Heart left ventricle (tissue), 16 donors: ENCODE results near the gene VDAC1. TPM values are rescaled to one million over a fixed set of nuclear protein-coding genes. Genes with fewer than 3 reads are reported as not detected.

ENCODE experiments used
- ATAC-seq, 4 donors: fragments of 200-7000 bp; cut with Tn5 transposase; one replicate each; pipeline ENCODE4 v1.9.1; 2020 to 2022; ENCODE audit warnings: moderate library complexity in 4 of 4, mild to moderate bottlenecking in 3 of 4, moderate number of reproducible peaks in 1 of 4
- DNase-seq, 5 donors: peaks; one replicate each; pipeline ENCODE4 v3.0.0-alpha.2; 2020
- H3K27ac ChIP-seq, 12 donors: fragments of 200-600 bp; sonication (generic) in 4 of 12; one replicate each; pipeline versions ENCODE4 v1.5.0 to v1.8.0; 2016 to 2022; ENCODE audit warnings: mild to moderate bottlenecking in 2 of 12
- H3K27me3 ChIP-seq, 9 donors: fragments of 200-600 bp; sonication (generic) in 2 of 9; one replicate each; pipeline versions ENCODE4 v1.5.1 to v1.8.0; 2016 to 2022; ENCODE audit warnings: mild to moderate bottlenecking in 3 of 9
- H3K36me3 ChIP-seq, 9 donors: fragments of 200-600 bp; sonication (generic) in 2 of 9; one replicate each; pipeline versions ENCODE4 v1.5.0 to v1.8.0; 2018 to 2022; ENCODE audit warnings: mild to moderate bottlenecking in 2 of 9
- H3K4me1 ChIP-seq, 12 donors: fragments of 200-600 bp; sonication (generic) in 4 of 12; one replicate each; pipeline versions ENCODE4 v1.5.0 to v1.8.0; 2016 to 2022; ENCODE audit warnings: mild to moderate bottlenecking in 3 of 12
- H3K4me3 ChIP-seq, 12 donors: fragments of 200-600 bp; sonication (generic) in 4 of 12; one replicate each; pipeline versions ENCODE4 v1.5.0 to v1.8.0; 2017 to 2022; ENCODE audit warnings: mild to moderate bottlenecking in 9 of 12, moderate library complexity in 4 of 12
- H3K9me3 ChIP-seq, 12 donors: fragments of 200-600 bp; sonication (generic) in 4 of 12; one replicate each; pipeline versions ENCODE4 v1.5.0 to v1.8.0; 2016 to 2022; ENCODE audit warnings: mild to moderate bottlenecking in 1 of 12
- CTCF ChIP-seq, 12 donors: fragments of 200-600 bp; sonication (generic) in 4 of 12; IDR thresholded peaks; one replicate each; pipeline versions ENCODE4 v1.5.0 to v1.8.0; 2018 to 2022; ENCODE audit warnings: antibody characterized with exemption in 12 of 12, mild to moderate bottlenecking in 5 of 12
- POLR2A ChIP-seq, 2 donors: fragments of 450-650 bp; IDR thresholded peaks; one replicate each; pipeline ENCODE4 v1.6.1; 2017; ENCODE audit warnings: antibody characterized with exemption in 2 of 2, mild to moderate bottlenecking in 2 of 2, moderate library complexity in 2 of 2
- WGBS, 4 donors: extraction: QIAGEN DNeasy Blood & Tissue Kit in 2 of 4; methylation state at CpG; one replicate each; pipeline versions ENCODE4 v1.1.5 to v1.1.7; 2013 to 2018; 5-methylcytosine and 5-hydroxymethylcytosine counted together
- intact Hi-C, 10 donors: fragments of 100-400 bp; cut with DNase I; formaldehyde crosslinking; loops; one replicate each; pipeline versions ENCODE4 v1.11.1 to v1.14.2; 2022
- polyA plus RNA-seq, 2 donors: library from polyadenylated mRNA; stranded (reverse); fragments of 200-250 nt; gene quantifications; one replicate each; pipeline ENCODE4 v1.2.3, GENCODE V29; 2013
- total RNA-seq, 9 donors: library from RNA; depleted of rRNA in 2 of 9; stranded (reverse); fragments of >200 nt in 2 of 9; fragmentation: NEBNext Ultra II Directional in 3 of 9; extraction: Animal tissue kit (Norgen Biotek cat#: 25700) in 3 of 9; gene quantifications; one replicate each; pipeline versions ENCODE4 v1.1.0 to v1.2.4, GENCODE V29; 2016 to 2023
- donor health status: ischemic (EF 13 %, LVEDD 7.1; RV severe dilation, severe dysfunction).
- donor health status: healthy with polysubstance abuse.
- donor health status: DM: no; HTN: yes; CAD: no.
- donor health status: DM: no; HTN: no; CAD: no.
- donor health status: ischemic (EF 25% LVEDD 6.9; RV normal size, moderate dysfunction).
- donor health status: ischemic (EF 25% LVEDD 5.7; RV mildly dilated, moderate dysfunction).
- donor health status: healthy.
- donor health status: DM: yes; HTN: yes; CAD: no.
- donor health status: ischemic (EF 35%, LVEDD 5.7; RV mildly dilated, moderate dysfunction).
- donor health status: nonischemic (EF 11% LVEDD 7.7; RV severe dilation, severe dysfunction).
- donor health status: DM: yes; HTN: yes; CAD: no.
- donor health status: PGD.
- donor health status: ischemic (EF 29% LVEDD 5.4; RV normal size, mild dysfunction).
- donor health status: nonischemic (EF 23%, LVEDD 6.1; RV moderate dilation, normal function).

Gene VDAC1
- total and polyA plus RNA-seq, 11 donors: 379 to 596 (median 442) TPM

- no peaks in the 10 kb centered on the region for H3K36me3 ChIP-seq
- no peak for DNase-seq
- peaks cover 0 to 31% (median 2%) of the 10 kb centered on the region in 12 donors for H3K4me1 ChIP-seq
- H3K27me3 ChIP-seq: peaks cover 0 to 1% (median 0%) of the 10 kb centered on the region in 9 donors
- intact Hi-C loops: no loop called here
- no peak for ATAC-seq
- TF ChIP-seq CTCF (IDR thresholded peaks at IDR 0.05): no peak
- no peak for TF ChIP-seq POLR2A (IDR thresholded peaks at IDR 0.05)
- no peak overlapping the region for H3K4me3 ChIP-seq
- H3K27ac ChIP-seq: peak overlapping the region in 9 of 12 donors; percentile 22 to 72 (median 57)
- 81 to 89% (median 86%) methylated on average over 5 of the region's 5 CpGs for WGBS, 4 donors
- H3K9me3 ChIP-seq: no peaks in the 10 kb centered on the region
Measured at GRCh38 chr5:134018986-134019316, 14.2 kb upstream of the VDAC1 start.

DNA sequence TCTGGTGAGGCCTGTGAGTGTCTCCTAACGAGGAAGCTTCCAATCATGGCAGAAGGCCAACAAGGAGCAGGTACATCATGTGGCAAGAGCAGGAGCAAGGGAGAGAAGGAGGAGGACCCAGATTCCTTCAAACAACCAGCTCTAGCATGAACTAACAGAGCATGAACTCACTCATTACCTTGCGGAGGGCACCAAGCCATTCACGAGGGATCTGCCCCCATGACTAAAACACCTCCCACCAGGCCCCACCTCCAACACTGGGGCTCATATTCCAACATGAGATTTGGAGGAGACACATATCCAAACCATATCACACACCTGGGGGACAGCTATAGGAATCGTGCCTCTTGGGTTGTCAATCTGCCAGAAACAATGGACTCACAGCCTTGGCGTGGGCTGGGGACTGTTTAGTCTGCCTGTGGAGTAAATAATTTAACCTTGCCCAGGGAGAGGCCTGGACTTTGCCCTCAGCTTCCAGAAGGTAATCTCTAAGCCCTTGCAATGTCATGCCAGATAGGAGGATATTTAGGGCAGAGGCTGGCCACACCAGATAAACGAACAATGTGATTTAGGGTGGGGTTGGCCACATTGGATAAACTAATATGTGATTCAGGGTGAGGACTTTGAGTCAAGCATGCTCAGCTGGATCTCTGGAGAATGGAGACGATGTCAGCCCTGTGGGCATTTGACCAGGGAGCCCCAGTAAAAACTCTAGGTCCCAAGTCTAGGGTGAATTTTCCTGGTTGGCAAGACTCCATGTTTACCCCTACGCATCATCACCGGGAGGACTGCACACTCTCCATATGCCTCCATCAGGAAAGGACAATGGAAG is 13.6 kb upstream of the VDAC1 start:
- H3K27ac ChIP-seq: peak overlapping the region in 11 of 12 donors; percentile 22 to 72 (median 57)
- no peaks in the 10 kb centered on the region for H3K9me3 ChIP-seq
- no peaks in the 10 kb centered on the region for H3K36me3 ChIP-seq
- intact Hi-C loops: no loop called here
- ATAC-seq (peak; percentile 27 to 63 (median 58)), DNase-seq (no peak)
- peaks cover 0 to 31% (median 2%) of the 10 kb centered on the region in 12 donors for H3K4me1 ChIP-seq
- peaks cover 0 to 5% (median 0%) of the 10 kb centered on the region in 9 donors for H3K27me3 ChIP-seq
- H3K4me3 ChIP-seq: no peak overlapping the region
- 47 to 52% (median 50%) methylated on average over 9 of the region's 9 CpGs for WGBS, 4 donors
- no peak for TF ChIP-seq POLR2A (IDR thresholded peaks at IDR 0.05)
- no peak for TF ChIP-seq CTCF (IDR thresholded peaks at IDR 0.05)

GRCh38 chr5:134008266-134008749 is 3.5 kb upstream of the VDAC1 start:
- Histone ChIP-seq H3K9me3 (no peaks in the 10 kb centered on the region), H3K36me3 (no peaks in the 10 kb centered on the region), H3K27ac (no peak overlapping the region), H3K4me3 (no peak overlapping the region), H3K27me3 (peaks cover 0 to 9% (median 0%) of the 10 kb centered on the region in 9 donors), H3K4me1 (peaks cover 4 to 18% (median 15%) of the 10 kb centered on the region in 12 donors)
- TF ChIP-seq CTCF (IDR thresholded peaks at IDR 0.05): no peak
- TF ChIP-seq POLR2A (IDR thresholded peaks at IDR 0.05): no peak
- intact Hi-C loops: no loop called here
- 57 to 68% (median 62%) methylated on average over 2 of the region's 2 CpGs for WGBS, 4 donors
- no peak for DNase-seq
- no peak for ATAC-seq

DNA sequence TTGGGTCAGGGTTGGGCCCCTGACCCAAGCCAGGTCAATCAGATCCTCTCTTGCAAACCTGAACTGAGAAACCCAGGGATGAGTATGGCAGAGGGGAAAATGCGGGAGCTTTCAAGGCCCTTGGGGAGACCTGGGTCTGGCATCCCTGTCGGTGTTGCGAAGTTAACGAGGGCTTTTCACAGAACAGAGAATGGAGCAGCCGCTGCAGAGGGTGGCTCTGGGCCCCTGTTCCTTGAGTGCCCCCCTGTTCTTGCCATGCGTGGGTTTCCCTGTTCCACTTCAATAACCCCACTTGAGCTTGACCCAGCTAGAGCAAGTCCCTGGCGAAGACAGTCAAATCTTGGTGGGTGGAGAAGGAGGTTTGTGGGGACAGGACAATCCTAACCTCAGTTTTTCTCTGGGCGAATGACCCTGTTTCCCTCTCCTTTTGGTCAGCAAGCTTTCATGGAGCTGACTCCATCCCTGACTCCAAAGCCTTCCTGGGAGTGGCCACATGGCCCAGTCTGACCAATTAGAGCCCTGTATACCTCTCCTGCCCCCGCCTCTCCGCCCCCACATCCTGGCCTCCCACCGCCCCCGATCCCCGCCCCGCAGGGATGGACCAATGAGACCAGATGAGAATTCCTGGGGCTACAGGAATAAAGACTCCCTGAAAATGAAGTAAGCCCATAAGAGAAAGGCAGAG is 2.9 kb upstream of the VDAC1 start:
- no peak for DNase-seq
- H3K27me3 ChIP-seq: peaks cover 0 to 6% (median 0%) of the 10 kb centered on the region in 9 donors
- H3K9me3 ChIP-seq: no peaks in the 10 kb centered on the region
- ATAC-seq: no peak
- H3K4me3 ChIP-seq: no peak overlapping the region
- peaks cover 6 to 24% (median 21%) of the 10 kb centered on the region in 12 donors for H3K4me1 ChIP-seq
- WGBS, 4 donors: 73 to 85% (median 81%) methylated on average over 14 of the region's 14 CpGs
- TF ChIP-seq POLR2A (IDR thresholded peaks at IDR 0.05): no peak
- TF ChIP-seq CTCF (IDR thresholded peaks at IDR 0.05): no peak
- intact Hi-C loops: no loop called here
- no peak overlapping the region for H3K27ac ChIP-seq
- peaks cover 0 to under 1% (median 0%) of the 10 kb centered on the region in 9 donors for H3K36me3 ChIP-seq
